ENCODE data around the gene TRIML1.

Gene TRIML1

DNA sequence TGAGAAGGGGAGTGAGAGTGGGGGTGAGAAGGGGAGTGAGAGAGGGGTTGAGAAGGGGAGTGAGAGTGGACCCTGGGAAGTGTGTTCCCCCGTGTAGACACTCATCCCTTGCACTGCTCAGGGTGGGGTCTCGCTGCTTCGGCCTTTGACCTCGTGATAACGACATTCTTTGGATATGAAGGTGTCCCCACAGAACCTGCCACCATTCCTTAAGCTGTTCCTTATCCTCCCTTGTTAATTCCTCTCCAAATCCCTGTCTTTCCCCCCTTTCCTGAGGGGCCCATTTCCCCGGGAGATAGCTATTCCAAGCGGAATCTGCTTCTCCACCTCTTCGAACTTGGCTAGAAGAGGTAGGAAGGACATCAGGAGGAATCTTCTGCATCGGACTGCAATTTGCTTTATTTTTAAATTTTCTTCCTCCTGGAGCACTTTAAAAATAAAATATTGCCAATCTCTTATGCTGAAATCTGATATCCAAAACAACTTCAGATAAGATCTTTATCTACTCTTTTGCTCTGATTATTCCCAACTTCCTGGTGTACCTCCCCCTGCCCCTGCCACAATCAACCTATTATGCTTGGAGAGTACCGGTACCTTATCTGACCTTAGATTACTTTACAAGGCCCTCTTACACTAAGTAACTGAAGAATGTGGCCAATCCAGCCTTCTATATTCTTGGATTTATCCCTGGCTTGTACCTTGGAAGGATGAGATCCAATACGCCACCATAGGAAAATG lies 15.6 kb downstream of the TRIML1 start:
- DNase-seq (ENCODE audit: low spot score), result no peak

GRCh38 chr4:188158336-188158735 lies 19.1 kb downstream of the TRIML1 start:
- no peak for DNase-seq (ENCODE audit: low spot score)

DNA sequence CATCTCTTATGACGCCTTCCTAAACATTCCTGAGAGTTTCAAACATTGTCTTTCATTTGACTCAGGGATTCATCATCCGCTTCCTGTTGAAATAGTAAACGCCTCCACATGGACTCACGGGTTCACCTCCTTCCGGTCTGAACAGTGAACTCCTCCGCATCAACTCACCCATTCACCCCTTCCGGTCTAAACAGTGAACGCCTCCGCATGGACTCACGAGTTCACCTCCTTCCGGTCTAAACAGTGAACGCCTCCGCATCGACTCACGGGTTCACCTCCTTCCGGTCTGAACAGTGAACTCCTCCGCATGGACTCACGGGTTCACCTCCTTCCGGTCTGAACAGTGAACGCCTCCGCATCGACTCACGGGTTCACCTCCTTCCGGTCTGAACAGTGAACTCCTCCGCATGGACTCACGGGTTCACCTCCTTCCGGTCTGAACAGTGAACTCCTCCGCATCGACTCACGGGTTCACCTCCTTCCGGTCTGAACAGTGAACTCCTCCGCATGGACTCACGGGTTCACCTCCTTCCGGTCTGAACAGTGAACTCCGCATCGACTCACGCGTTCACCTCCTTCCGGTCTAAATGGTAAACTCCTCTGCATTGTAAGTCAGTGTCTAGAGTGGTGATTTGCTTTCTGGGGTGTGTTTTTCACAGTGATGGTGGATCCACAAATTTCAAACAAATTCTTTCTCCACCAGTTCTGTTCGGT lies 20.4 kb downstream of the TRIML1 start:
- peak; percentile 59 for DNase-seq (ENCODE audit: low spot score)

GRCh38 chr4:188160406-188160805 lies 21.2 kb downstream of the TRIML1 start:
- no peak for DNase-seq (ENCODE audit: low spot score)

GRCh38 chr4:188161167-188161566 lies 21.9 kb downstream of the TRIML1 start:
- DNase-seq (ENCODE audit: low spot score), result no peak

DNA sequence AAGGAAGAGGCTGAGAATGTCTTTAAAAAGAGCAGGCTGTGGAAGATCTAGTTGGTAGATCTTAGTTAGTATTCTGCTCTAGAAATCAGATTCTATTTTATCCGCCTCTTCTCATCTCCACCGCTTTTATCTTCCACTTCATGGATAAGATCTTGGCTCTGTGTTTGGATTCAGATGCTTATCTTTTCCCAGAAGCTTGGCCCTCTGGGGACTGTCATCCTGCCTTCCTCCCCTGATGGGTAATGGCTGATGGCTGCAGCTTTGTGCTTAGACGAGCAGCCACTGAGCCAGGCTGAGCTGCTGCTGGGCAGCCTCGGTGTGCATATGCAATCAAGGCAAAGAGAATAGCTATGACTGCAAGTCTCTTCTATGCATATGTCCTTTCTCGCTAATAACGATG lies 23.5 kb downstream of the TRIML1 start:
- no peak for DNase-seq (ENCODE audit: low spot score)

DNA sequence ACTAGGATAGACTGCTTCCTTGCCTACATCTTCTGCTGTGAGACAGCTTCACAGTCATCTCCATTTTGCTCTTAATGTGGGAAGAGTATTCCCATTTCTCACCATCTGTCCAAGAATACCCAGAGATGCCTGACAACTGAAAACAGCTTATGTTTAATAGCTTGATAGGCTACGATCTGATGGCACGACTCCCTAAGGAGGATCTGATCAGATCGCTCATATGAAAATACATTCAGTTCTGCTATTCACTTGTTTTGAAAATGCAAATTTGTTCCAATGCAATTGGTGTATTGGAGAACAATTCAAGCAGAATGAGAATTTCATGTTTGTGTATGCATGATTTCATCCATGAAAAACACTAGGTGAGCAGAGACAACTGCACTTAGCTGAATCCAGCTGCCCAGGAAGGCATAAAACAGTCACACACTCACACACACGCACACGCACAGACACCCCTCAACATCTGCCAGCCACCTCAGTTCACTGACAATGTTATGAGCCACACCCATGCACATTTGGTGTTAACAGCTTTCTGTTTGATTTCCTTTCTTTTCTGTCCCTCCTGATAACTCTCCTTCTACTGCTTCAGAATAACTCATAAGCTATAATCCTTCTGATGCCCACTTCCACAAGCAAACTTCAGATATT lies 29.6 kb downstream of the TRIML1 start:
- no peak for DNase-seq (ENCODE audit: low spot score)

DNA sequence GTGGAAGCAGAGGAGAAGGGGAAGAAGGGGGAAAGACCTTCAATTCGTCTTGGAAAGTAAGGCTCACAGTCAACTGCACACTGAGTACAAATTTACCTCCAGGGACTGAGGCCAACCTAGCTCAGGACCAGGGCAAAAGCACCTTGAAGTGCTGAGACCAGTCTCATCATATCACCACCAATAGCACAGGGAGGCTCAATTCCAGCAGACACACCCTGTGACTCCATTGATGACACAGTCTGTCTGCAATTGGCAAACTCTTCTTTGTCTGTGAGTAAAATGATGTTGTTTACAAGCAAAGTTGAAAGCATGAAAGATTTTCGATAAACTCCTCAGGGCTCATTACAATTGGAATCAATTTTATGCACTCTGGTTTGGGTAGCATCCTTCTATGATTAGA lies 32.3 kb downstream of the TRIML1 start:
- DNase-seq (ENCODE audit: low spot score), result no peak

GRCh38 chr4:188175288-188175687 lies 36.0 kb downstream of the TRIML1 start:
- DNase-seq (ENCODE audit: low spot score), result no peak

DNA sequence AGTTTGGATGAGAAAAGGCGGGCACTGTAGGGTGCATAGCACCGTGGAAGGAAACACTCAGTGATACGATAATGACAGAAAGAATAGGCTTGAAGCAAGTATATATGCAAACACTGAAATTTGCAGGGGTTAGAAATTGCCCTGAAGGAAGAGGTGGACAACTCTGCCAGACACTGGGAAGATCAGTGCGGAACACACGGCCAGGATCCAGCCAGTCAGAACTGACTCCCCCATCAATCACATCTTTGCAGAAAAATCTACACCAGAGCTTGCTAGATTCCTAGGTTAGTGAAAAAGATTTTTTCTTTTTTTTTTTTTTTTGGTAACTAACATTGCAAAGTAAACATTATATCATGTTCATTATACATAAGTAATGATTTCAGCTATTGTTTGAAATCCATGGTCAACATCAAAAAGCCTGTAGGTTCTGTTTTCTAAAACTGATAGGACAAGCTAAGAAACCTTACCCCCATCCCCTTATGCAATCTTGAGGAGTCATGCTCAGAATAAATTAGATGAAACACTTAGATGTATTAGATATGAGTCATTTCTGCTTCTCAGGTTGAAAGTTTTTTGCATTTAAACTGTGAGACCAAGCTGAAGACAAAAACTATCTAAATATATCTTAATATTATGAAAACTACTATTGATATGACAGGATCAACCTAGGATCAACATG lies 38.9 kb downstream of the TRIML1 start:
- DNase-seq (ENCODE audit: low spot score), result no peak

DNA sequence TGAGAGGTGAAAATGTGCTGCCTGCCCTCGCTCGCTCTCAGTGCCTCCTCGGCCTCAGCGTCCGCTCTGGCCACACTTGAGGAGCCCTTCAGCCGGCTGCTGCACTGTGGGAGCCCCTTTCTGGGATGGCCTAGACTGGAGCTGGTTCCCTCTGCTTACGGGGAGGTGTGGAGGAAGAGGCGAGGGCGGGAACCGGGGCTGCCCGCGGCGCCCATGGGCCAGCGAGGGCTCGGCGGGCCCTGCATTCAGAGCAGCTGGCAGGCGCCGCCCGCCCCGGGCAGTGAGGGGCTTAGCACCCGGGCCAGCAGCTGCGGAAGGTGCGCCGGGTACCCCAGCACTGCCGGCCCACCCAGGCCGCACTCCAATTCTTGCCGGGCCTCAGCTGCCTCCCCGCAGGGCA lies 39.6 kb downstream of the TRIML1 start:
- DNase-seq (ENCODE audit: low spot score), result no peak

- no peak for DNase-seq (ENCODE audit: low spot score)
Observed at GRCh38 chr4:188187106-188187505, 47.9 kb downstream of the TRIML1 start.

- no peak for DNase-seq (ENCODE audit: low spot score)
Observed at GRCh38 chr4:188190461-188190860, 51.2 kb downstream of the TRIML1 start.

DNA sequence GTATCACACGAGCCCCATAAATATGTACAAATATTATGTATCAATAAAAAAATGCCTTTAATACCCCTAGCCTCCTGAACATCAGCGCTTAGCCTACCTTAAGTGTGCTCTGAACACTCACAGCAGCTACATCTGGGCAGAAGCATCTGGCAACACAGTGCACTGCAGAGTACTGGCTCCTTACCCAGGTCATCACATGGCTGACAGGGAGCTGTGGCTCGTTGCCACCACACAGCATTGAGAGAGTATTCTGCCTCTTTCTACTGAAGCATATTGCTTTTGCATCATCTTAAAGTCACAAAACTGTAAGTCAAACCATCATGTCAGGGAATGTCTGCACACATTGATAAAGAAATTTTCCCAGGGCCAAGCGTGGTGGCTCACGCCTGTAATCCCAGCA lies 55.2 kb downstream of the TRIML1 start:
- DNase-seq (ENCODE audit: low spot score), result no peak

DNA sequence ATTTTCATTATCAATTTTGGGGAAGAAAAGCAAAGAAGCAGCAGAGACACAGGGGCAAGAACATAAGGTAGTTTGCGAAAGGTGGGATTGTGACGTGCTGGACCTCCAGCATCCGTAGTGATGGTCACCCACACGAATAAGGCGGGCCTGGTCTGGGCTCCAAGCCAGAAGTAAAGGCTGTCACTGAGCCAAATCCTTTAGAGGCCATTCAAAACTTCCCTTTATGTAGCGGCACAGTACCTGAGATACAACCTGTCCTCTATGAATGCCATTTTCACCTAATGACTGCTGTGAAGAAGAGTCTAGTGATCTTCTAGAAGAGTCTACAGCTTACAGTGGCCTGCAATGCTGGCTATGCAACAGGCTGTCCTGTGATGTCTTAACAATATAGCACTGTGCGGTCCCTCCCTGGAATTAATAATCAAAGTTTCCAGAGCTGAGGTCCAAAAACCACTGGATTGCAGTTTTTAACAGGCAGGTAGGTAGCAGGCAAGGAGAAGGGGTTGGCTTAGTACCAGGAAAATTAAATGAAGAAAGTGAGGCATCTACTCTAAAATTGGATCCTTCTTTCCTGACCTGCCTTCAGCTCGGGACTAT lies 56.2 kb downstream of the TRIML1 start:
- no peak for DNase-seq (ENCODE audit: low spot score)

DNA sequence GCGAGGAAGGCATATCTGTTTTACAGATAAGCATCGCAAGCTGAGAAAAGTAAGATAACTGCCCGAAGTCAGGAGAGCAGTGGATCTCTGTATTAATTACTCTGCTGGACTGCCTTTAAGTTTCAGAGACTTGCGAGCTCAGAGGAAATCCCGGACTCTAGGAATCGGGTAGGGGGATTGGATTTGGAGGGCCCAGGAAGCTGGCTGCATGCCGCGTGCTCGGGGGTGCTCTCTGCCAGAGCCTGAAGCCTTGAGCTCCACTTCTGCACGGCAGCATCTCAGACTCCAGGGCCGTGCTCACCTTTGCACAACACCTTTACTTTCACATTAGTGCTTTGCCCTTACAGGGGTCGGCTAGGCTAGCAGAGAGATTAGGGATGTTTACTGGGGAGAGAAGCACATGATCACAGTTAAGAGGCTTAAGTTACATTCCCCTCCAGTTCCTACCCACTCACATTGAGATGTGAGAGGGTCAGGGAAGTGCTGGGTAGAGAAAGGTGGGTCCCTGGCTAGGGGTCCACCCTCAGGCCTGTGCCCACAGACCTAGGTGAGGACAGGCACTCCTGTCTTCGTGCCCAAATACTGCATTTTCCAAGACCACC lies 57.0 kb downstream of the TRIML1 start:
- DNase-seq (ENCODE audit: low spot score), result no peak
